Neural cell (in vitro differentiated cells): ENCODE measurements around the gene TNS3.

Experiments used
- EP300 ChIP-seq: fragments of 450-650 bp; conservative IDR thresholded peaks from 2 replicates; pipeline ENCODE4 v1.6.1; 2014; ENCODE audit warnings: antibody characterized with exemption, mild to moderate bottlenecking, moderate library complexity; ENCODE audit not compliant: poor library complexity, severe bottlenecking
- EZH2 ChIP-seq: fragments of 200-600, 300-800 bp; shearing (Covaris generic), sonication (generic); IDR thresholded peaks from 2 replicates; pipeline ENCODE4 v1.6.1; 2014; ENCODE audit warnings: antibody characterized with exemption, low read length, borderline replicate concordance, mild to moderate bottlenecking; ENCODE audit not compliant: insufficient read depth, poor library complexity, severe bottlenecking
- RAD21 ChIP-seq: fragments of 450-650 bp; conservative IDR thresholded peaks from 2 replicates; pipeline ENCODE4 v1.6.1; 2014; ENCODE audit warnings: antibody characterized with exemption, mild to moderate bottlenecking, moderate library complexity
- SMC3 ChIP-seq: fragments of 450-650 bp; conservative IDR thresholded peaks from 2 replicates; pipeline ENCODE4 v1.6.1; 2014; ENCODE audit warnings: antibody characterized with exemption, mild to moderate bottlenecking, moderate library complexity; ENCODE audit not compliant: poor library complexity
- TF ChIP-seq, protein P1 (sequence below): fragments of 450-650 bp; IDR thresholded peaks from 2 replicates; pipeline ENCODE4 v1.5.1; 2014; ENCODE audit warnings: antibody characterized with exemption, mild to moderate bottlenecking, moderate library complexity; ENCODE audit not compliant: poor library complexity, severe bottlenecking
- TF ChIP-seq, protein P2 (sequence below): IDR thresholded peaks from 2 replicates; pipeline ENCODE4 v1.6.1; 2012; ENCODE audit warnings: borderline replicate concordance

DNA sequence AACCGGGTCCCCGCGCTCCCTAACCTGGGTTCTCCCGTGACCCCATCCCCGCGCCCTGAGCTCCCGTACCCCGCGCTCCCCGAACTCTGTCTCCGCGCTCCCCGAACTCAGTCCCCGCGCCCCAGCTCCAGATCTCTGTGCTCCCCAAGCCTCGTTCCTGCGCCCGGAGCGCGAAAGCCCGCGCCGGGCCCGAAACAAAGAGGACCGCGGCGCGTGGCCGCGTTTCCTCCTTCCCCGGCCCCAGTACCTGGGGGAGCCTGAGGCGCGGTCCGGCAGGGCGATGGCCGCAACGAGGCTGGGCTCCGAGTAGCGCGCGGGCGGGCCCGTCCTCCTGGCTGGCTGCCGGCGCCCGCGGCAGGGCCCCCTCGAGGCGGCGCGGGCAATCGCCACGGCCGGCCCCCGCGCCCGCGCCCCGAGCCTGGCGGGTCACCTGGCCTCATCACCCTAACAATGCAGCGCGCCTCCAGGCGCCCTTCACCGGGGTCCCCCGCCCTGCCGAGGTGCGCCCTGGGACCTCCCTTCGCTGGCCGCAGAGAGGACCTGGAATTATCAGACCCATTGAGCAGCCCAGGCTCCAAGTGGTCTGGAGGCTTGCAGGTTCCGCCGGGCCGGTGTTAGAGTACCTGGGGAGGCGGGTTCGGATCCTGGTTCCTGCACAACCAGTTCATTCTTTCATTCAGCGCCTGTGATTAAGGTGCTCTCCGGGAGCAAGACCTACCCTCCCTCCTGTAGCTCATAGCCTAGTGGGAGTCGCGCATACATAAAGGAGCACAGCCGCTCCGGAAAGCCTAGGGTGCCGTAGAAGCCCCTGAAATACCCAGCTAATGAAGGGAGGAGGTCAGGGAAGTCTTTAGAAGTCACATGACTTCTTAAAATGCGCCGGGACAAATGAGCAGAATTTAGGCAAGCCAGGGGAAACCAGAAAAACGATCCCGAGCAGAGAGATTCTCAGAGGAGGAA is at the start of gene TNS3:
- no peak for TF ChIP-seq EZH2
- TF ChIP-seq, protein P1, sequence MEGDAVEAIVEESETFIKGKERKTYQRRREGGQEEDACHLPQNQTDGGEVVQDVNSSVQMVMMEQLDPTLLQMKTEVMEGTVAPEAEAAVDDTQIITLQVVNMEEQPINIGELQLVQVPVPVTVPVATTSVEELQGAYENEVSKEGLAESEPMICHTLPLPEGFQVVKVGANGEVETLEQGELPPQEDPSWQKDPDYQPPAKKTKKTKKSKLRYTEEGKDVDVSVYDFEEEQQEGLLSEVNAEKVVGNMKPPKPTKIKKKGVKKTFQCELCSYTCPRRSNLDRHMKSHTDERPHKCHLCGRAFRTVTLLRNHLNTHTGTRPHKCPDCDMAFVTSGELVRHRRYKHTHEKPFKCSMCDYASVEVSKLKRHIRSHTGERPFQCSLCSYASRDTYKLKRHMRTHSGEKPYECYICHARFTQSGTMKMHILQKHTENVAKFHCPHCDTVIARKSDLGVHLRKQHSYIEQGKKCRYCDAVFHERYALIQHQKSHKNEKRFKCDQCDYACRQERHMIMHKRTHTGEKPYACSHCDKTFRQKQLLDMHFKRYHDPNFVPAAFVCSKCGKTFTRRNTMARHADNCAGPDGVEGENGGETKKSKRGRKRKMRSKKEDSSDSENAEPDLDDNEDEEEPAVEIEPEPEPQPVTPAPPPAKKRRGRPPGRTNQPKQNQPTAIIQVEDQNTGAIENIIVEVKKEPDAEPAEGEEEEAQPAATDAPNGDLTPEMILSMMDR: peak; percentile 60
- no peak for TF ChIP-seq EP300
- no peak for TF ChIP-seq SMC3
- TF ChIP-seq RAD21: no peak
- TF ChIP-seq, protein P2, sequence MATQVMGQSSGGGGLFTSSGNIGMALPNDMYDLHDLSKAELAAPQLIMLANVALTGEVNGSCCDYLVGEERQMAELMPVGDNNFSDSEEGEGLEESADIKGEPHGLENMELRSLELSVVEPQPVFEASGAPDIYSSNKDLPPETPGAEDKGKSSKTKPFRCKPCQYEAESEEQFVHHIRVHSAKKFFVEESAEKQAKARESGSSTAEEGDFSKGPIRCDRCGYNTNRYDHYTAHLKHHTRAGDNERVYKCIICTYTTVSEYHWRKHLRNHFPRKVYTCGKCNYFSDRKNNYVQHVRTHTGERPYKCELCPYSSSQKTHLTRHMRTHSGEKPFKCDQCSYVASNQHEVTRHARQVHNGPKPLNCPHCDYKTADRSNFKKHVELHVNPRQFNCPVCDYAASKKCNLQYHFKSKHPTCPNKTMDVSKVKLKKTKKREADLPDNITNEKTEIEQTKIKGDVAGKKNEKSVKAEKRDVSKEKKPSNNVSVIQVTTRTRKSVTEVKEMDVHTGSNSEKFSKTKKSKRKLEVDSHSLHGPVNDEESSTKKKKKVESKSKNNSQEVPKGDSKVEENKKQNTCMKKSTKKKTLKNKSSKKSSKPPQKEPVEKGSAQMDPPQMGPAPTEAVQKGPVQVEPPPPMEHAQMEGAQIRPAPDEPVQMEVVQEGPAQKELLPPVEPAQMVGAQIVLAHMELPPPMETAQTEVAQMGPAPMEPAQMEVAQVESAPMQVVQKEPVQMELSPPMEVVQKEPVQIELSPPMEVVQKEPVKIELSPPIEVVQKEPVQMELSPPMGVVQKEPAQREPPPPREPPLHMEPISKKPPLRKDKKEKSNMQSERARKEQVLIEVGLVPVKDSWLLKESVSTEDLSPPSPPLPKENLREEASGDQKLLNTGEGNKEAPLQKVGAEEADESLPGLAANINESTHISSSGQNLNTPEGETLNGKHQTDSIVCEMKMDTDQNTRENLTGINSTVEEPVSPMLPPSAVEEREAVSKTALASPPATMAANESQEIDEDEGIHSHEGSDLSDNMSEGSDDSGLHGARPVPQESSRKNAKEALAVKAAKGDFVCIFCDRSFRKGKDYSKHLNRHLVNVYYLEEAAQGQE: no peak
